ENCODE data around the gene GPR39.

GRCh38 chr2:132538331-132538855 lies 121.8 kb downstream of the GPR39 start:
- TF ChIP-seq CTCF (IDR thresholded peaks at IDR 0.05; ENCODE audit: low read depth, low read length, poor library complexity, severe bottlenecking): no peak
- TF ChIP-seq EZH2phosphoT487 (IDR thresholded peaks at IDR 0.05; ENCODE audit: borderline replicate concordance, low read length): no peak
